HG02571 (cell line): Measurements from ENCODE around the gene FAM120C.

Source experiments
- ATAC-seq: cut with Tn5 transposase; IDR thresholded peaks from one replicate; pipeline ENCODE4 v1.9.1; 2021; ENCODE audit warnings: mild to moderate bottlenecking, moderate library complexity; ENCODE audit not compliant: unreplicated experiment

The FAM120C gene

GRCh38 chrX:54157561-54157960, 25.5 kb downstream of the FAM120C start:
- ATAC-seq: no peak

- no peak for ATAC-seq
These were observed 48.8 kb downstream of the FAM120C start for GRCh38 chrX:54134269-54134668.

GRCh38 chrX:54116391-54116790, 66.7 kb downstream of the FAM120C start:
- ATAC-seq: no peak

GRCh38 chrX:54093571-54093970, 89.5 kb downstream of the FAM120C start:
- no peak for ATAC-seq

GRCh38 chrX:54093159-54093558, 89.9 kb downstream of the FAM120C start:
- ATAC-seq: no peak

- ATAC-seq: no peak
These were observed 92.2 kb downstream of the FAM120C start for GRCh38 chrX:54090880-54091279.

- no peak for ATAC-seq
These were observed 93.9 kb downstream of the FAM120C start for GRCh38 chrX:54089191-54089590.

- no peak for ATAC-seq
These were observed 95.4 kb downstream of the FAM120C start for GRCh38 chrX:54087661-54088060.

GRCh38 chrX:54085666-54086065, 97.4 kb downstream of the FAM120C start:
- no peak for ATAC-seq

GRCh38 chrX:54076903-54077302, 106.2 kb downstream of the FAM120C start:
- ATAC-seq: no peak

- ATAC-seq: no peak
These were observed 108.2 kb downstream of the FAM120C start for GRCh38 chrX:54074826-54075225.

GRCh38 chrX:54067766-54068165, 115.3 kb downstream of the FAM120C start:
- no peak for ATAC-seq

- no peak for ATAC-seq
These were observed 116.2 kb downstream of the FAM120C start for GRCh38 chrX:54066841-54067240.

- ATAC-seq: no peak
These were observed 118.5 kb downstream of the FAM120C start for GRCh38 chrX:54064564-54064963.

- no peak for ATAC-seq
These were observed 119.7 kb downstream of the FAM120C start for GRCh38 chrX:54063361-54063760.

GRCh38 chrX:54049801-54050200, 133.3 kb downstream of the FAM120C start:
- no peak for ATAC-seq

- no peak for ATAC-seq
These were observed 134.6 kb downstream of the FAM120C start for GRCh38 chrX:54048412-54048811.

GRCh38 chrX:54045563-54046228, 137.4 kb downstream of the FAM120C start:
- ATAC-seq: no peak

- ATAC-seq: no peak
These were observed 138.1 kb downstream of the FAM120C start for GRCh38 chrX:54044877-54045338.

GRCh38 chrX:54044126-54044876, 138.8 kb downstream of the FAM120C start, which contains the start of gene PHF8:
TSS of gene PHF8 (minus strand) at chrX:54044473. CDS start at chrX:54042728, 1,745 bp downstream.
- ATAC-seq: peak; percentile 84

GRCh38 chrX:54043541-54044125, 139.4 kb downstream of the FAM120C start:
- ATAC-seq: peak; percentile 22

GRCh38 chrX:54043056-54043455, 140.0 kb downstream of the FAM120C start:
- no peak for ATAC-seq
